Measurements from ENCODE around the gene EHMT2. TPM values are rescaled to one million over a fixed set of nuclear protein-coding genes. Genes with fewer than 3 reads are reported as not detected.

The EHMT2 gene
- total and polyA plus RNA-seq, 2 of the 8 experiments (the other 6 are each of a cell fraction or from before 2014, with no cell fraction given): 125 to 177 TPM

DNA sequence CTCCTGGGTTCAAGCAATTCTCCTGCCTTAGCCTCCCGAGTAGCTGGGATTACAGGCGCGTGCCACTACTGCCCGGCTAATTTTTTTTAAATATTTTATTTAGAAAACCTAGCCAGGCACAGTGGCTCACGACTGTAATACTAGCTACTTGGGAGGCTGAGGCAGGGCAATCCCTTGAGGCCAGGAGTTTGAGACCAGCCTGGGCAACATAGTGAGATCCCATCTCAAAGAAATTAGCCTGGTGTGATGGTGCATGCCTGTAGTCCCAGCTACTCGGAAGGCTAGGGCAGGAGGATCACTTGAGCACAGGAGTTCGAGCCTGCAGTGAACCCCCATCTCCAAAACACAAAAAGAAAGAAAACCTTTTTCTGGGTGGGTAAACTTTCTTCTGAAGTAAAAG, 21.1 kb downstream of the EHMT2 start:
- Histone ChIP-seq H4K5ac (ENCODE audit: insufficient read length, low read depth, low read length) (no peak overlapping the region), H3K9me3 (ENCODE audit: insufficient read depth in 2 of 2, low read depth in 1 of 2, low read length in 1 of 2) (no peaks in the 10 kb centered on the region), H3K79me2 (ENCODE audit: control insufficient read depth in 1 of 2, insufficient read depth in 2 of 2, low read length in 2 of 2) (no peaks in the 10 kb centered on the region), H3K9ac (replicated peaks in 1 of 4; ENCODE audit: extremely low read depth in 1 of 4, low read depth in 3 of 4, low read length in 3 of 4) (no peak overlapping the region), H3K23ac (ENCODE audit: insufficient read length) (no peak overlapping the region), H3K36me3 (ENCODE audit: control insufficient read depth in 2 of 4, insufficient read depth in 4 of 4, low read length in 3 of 4) (peaks cover 9 to 18% (median 18%) of the 10 kb centered on the region in 4 experiments; a peak in 6 of 8 replicates), H2BK120ac (replicated peaks; ENCODE audit: low read depth, low read length) (no peak overlapping the region), H3K4ac (replicated peaks; ENCODE audit: insufficient read length, low read depth, low read length) (no peak overlapping the region), H3K4me1 (replicated peaks in 1 of 4; ENCODE audit: control insufficient read depth in 3 of 4, insufficient read depth in 4 of 4, low read length in 3 of 4) (peaks cover 0 to 13% (median under 1%) of the 10 kb centered on the region in 4 experiments; a peak in 2 of 7 replicates), H2AK5ac (ENCODE audit: low read depth, low read length) (no peak overlapping the region), H2BK5ac (ENCODE audit: low read depth, low read length) (no peak overlapping the region), H3K23me2 (ENCODE audit: low read depth, low read length) (no peaks in the 10 kb centered on the region; the same call in 1 of the 2 replicates), H2BK15ac (ENCODE audit: low read length) (no peak overlapping the region), H3K4me2 (ENCODE audit: insufficient read depth in 1 of 2, low read depth in 2 of 2, low read length in 2 of 2) (no peak overlapping the region), H2AFZ (ENCODE audit: low read length) (no peak overlapping the region), H3K79me1 (ENCODE audit: low read depth, low read length) (no peaks in the 10 kb centered on the region; the same call in 1 of the 2 replicates), H4K91ac (replicated peaks; ENCODE audit: insufficient read length, low read length) (no peak overlapping the region), H4K8ac (ENCODE audit: extremely low read depth, insufficient read depth, low read length) (no peak overlapping the region), H2BK20ac (ENCODE audit: low read length) (no peak overlapping the region), H3K56ac (replicated peaks; ENCODE audit: insufficient read length, low read depth, low read length) (no peak overlapping the region), H3K4me3 (ENCODE audit: extremely low read depth in 1 of 4, insufficient read depth in 2 of 4, low read depth in 3 of 4, low read length in 4 of 4) (no peak overlapping the region), H3K14ac (ENCODE audit: insufficient read length) (no peak overlapping the region), H3K18ac (ENCODE audit: extremely low read depth, low read length) (no peak overlapping the region), H3K27me3 (replicated peaks in 1 of 4; ENCODE audit: control insufficient read depth in 3 of 4, extremely low read depth in 1 of 4, insufficient read depth in 3 of 4, low read length in 3 of 4) (no peaks in the 10 kb centered on the region), H3K27ac (ENCODE audit: low read depth, low read length) (no peak overlapping the region), H2BK12ac (ENCODE audit: low read depth, low read length) (no peak overlapping the region), H4K20me1 (replicated peaks in 1 of 2; ENCODE audit: control insufficient read depth in 1 of 2, insufficient read depth in 2 of 2, low read length in 2 of 2) (peaks cover 1 to 9% of the 10 kb centered on the region in 2 experiments)
- TF ChIP-seq, protein P1, sequence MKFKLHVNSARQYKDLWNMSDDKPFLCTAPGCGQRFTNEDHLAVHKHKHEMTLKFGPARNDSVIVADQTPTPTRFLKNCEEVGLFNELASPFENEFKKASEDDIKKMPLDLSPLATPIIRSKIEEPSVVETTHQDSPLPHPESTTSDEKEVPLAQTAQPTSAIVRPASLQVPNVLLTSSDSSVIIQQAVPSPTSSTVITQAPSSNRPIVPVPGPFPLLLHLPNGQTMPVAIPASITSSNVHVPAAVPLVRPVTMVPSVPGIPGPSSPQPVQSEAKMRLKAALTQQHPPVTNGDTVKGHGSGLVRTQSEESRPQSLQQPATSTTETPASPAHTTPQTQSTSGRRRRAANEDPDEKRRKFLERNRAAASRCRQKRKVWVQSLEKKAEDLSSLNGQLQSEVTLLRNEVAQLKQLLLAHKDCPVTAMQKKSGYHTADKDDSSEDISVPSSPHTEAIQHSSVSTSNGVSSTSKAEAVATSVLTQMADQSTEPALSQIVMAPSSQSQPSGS (IDR thresholded peaks at IDR 0.05; ENCODE audit: low read length): no peak
- TF ChIP-seq RBBP5 (IDR thresholded peaks at IDR 0.05; ENCODE audit: borderline replicate concordance, low read depth, low read length) (no peak), RXRA (IDR thresholded peaks at IDR 0.05; ENCODE audit: insufficient read depth, low read depth, low read length) (no peak), SAP30 (IDR thresholded peaks at IDR 0.05; ENCODE audit: insufficient read depth, insufficient replicate concordance, low read length) (no peak), HDAC2 (IDR thresholded peaks at IDR 0.05; ENCODE audit: borderline replicate concordance in 1 of 2, low read depth in 2 of 2, low read length in 2 of 2) (no peak), POLR2A (IDR thresholded peaks at IDR 0.05; ENCODE audit: control extremely low read depth in 1 of 2, low read depth in 2 of 2, low read length in 2 of 2) (no peak), POLR2AphosphoS5 (IDR thresholded peaks at IDR 0.05; ENCODE audit: low read depth, low read length) (no peak), GTF2F1 (IDR thresholded peaks at IDR 0.05; ENCODE audit: borderline replicate concordance, low read depth, low read length) (no peak), TCF12 (IDR thresholded peaks at IDR 0.05; ENCODE audit: low read depth, low read length) (no peak)
- TF ChIP-seq, protein P2, sequence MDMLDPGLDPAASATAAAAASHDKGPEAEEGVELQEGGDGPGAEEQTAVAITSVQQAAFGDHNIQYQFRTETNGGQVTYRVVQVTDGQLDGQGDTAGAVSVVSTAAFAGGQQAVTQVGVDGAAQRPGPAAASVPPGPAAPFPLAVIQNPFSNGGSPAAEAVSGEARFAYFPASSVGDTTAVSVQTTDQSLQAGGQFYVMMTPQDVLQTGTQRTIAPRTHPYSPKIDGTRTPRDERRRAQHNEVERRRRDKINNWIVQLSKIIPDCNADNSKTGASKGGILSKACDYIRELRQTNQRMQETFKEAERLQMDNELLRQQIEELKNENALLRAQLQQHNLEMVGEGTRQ (IDR thresholded peaks at IDR 0.05; ENCODE audit: low read length): no peak
- ChIA-PET CTCF (ENCODE audit: partially characterized antibody) (interaction anchor here (0.6 to 8.1 kb wide), 9 partner anchors 8 to 212 kb away, joined by 3 to 59 read pairs (median 3); no protein-coding TSS in a partner anchor), POLR2A (ENCODE audit: partially characterized antibody) (interaction anchor here (1.4 to 5.6 kb wide), 6 partner anchors 12 to 49 kb away, joined by 4 to 47 read pairs (median 6); partner anchors contain the start of genes HSPA1B and NEU1)
- DNase-seq (ENCODE audit: low read depth in 1 of 2, low spot score in 2 of 2) (no peak), FAIRE-seq (no peak)
- 91% methylated on average over 7 of the region's 7 CpGs; no CpG with 5 or more reads in 1 of the 2 experiments for WGBS, 2 experiments (ENCODE audit: extremely low coverage in 1 of 2, insufficient coverage in 1 of 2, insufficient read length in 1 of 2, insufficient replicate concordance in 2 of 2, low coverage in 1 of 2, low lambda C conversion rate in 2 of 2, missing lambda C conversion rate in 1 of 2)

Data from H1 (cell line).